ENCODE measurements around the gene FIG4.
"Not testable (repeated sequence)": the region's sequence is repeated elsewhere in the genome, so short reads cannot be mapped to it uniquely, and the experiment has no call there.

The FIG4 gene

GRCh38 chr6:109702791-109703190 is 11.7 kb downstream of the FIG4 start:
- no peak for DNase-seq (ENCODE audit: low spot score)

- peak; percentile 64 for DNase-seq (ENCODE audit: low spot score)
These were observed 14.2 kb downstream of the FIG4 start for GRCh38 chr6:109705258-109705657.

- no peak for DNase-seq (ENCODE audit: low spot score)
These were observed 15.4 kb downstream of the FIG4 start for GRCh38 chr6:109706513-109706912.

- not testable (repeated sequence) for DNase-seq (ENCODE audit: low spot score)
These were observed 17.0 kb downstream of the FIG4 start for GRCh38 chr6:109708099-109708498.

GRCh38 chr6:109713097-109713496 is 22.0 kb downstream of the FIG4 start:
- DNase-seq (ENCODE audit: low spot score) = no peak

- DNase-seq (ENCODE audit: low spot score) = no peak
These were observed 23.1 kb downstream of the FIG4 start for GRCh38 chr6:109714166-109714565.

GRCh38 chr6:109714611-109715010 is 23.5 kb downstream of the FIG4 start:
- DNase-seq (ENCODE audit: low spot score) = no peak

- DNase-seq (ENCODE audit: low spot score) = no peak
These were observed 24.5 kb downstream of the FIG4 start for GRCh38 chr6:109715616-109716015.

- DNase-seq (ENCODE audit: low spot score) = no peak
These were observed 26.9 kb downstream of the FIG4 start for GRCh38 chr6:109717971-109718370.

GRCh38 chr6:109718991-109719390 is 27.9 kb downstream of the FIG4 start:
- no peak for DNase-seq (ENCODE audit: low spot score)

- DNase-seq (ENCODE audit: low spot score) = no peak
These were observed 29.2 kb downstream of the FIG4 start for GRCh38 chr6:109720311-109720710.

- DNase-seq (ENCODE audit: low spot score) = no peak
These were observed 30.9 kb downstream of the FIG4 start for GRCh38 chr6:109722011-109722410.

GRCh38 chr6:109722564-109723254 is 31.6 kb downstream of the FIG4 start:
- DNase-seq (ENCODE audit: low spot score) = no peak

- not testable (repeated sequence) for DNase-seq (ENCODE audit: low spot score)
These were observed 34.2 kb downstream of the FIG4 start for GRCh38 chr6:109725250-109725649.

- DNase-seq (ENCODE audit: low spot score) = no peak
These were observed 45.4 kb downstream of the FIG4 start for GRCh38 chr6:109736273-109737025.

- no peak for DNase-seq (ENCODE audit: low spot score)
These were observed 47.2 kb downstream of the FIG4 start for GRCh38 chr6:109738255-109738654.

GRCh38 chr6:109738667-109739066 is 47.6 kb downstream of the FIG4 start:
- no peak for DNase-seq (ENCODE audit: low spot score)

- no peak for DNase-seq (ENCODE audit: low spot score)
These were observed 48.6 kb downstream of the FIG4 start for GRCh38 chr6:109739686-109740085.

- no peak for DNase-seq (ENCODE audit: low spot score)
These were observed 49.7 kb downstream of the FIG4 start for GRCh38 chr6:109740787-109741186.

- DNase-seq (ENCODE audit: low spot score) = no peak
These were observed 52.6 kb downstream of the FIG4 start for GRCh38 chr6:109743739-109744138.

GRCh38 chr6:109744779-109745178 is 53.7 kb downstream of the FIG4 start:
- not testable (repeated sequence) for DNase-seq (ENCODE audit: low spot score)

- no peak for DNase-seq (ENCODE audit: low spot score)
These were observed 56.1 kb downstream of the FIG4 start for GRCh38 chr6:109747221-109747620.

- no peak for DNase-seq (ENCODE audit: low spot score)
These were observed 68.2 kb downstream of the FIG4 start for GRCh38 chr6:109759098-109759955.
